ENCODE measurements around the gene NEURL1B. TPM values are rescaled to one million over a fixed set of nuclear protein-coding genes. Genes with fewer than 3 reads are reported as not detected.

NEURL1B gene
- total RNA-seq, result 1 to 10 TPM; 6.8 to 6.9 TPM

GRCh38 chr5:172640822-172641358 is at the start of gene NEURL1B:
TSS of gene NEURL1B (plus strand) at chr5:172641263. CDS start at chr5:172641407, 144 bp downstream.

Small RNA genes lying within 50 kb of the gene (microRNA-seq; reads per million reads assigned to microRNA genes)
- gene MIR5003 (ENCODE audit: borderline microRNAs expressed, borderline replicate concordance), result not detected

Other genes starting within 250 kb of the NEURL1B start
- gene SH3PXD2B, start 186.7 kb upstream of the NEURL1B start, total RNA-seq, result under 1 TPM; 0.33 to 0.51 TPM
- gene DUSP1, start 129.9 kb downstream of the NEURL1B start, total RNA-seq, result 1 to 10 TPM; 8.2 to 8.6 TPM
- 10 to 100 TPM; 44.5 to 44.8 TPM for gene ERGIC1, start 193.0 kb downstream of the NEURL1B start, total RNA-seq